IPS-18c (cell line): ENCODE results near the gene ASB1.
"Not testable (repeated sequence)": the region's sequence is repeated elsewhere in the genome, so short reads cannot be mapped to it uniquely, and the experiment has no call there.

Experiments
- H3K4me3 ChIP-seq: 2 replicates; pipeline ENCODE4 v1.7.0; 2013; ENCODE audit warnings: low read depth, mild to moderate bottlenecking, low read length, moderate library complexity; ENCODE audit not compliant: insufficient read depth
- H3K9me3 ChIP-seq: one replicate; pipeline ENCODE4 v1.6.1; 2013; ENCODE audit warnings: mild to moderate bottlenecking, low read length, moderate library complexity; ENCODE audit not compliant: control insufficient read depth, insufficient read depth

ASB1 gene

DNA sequence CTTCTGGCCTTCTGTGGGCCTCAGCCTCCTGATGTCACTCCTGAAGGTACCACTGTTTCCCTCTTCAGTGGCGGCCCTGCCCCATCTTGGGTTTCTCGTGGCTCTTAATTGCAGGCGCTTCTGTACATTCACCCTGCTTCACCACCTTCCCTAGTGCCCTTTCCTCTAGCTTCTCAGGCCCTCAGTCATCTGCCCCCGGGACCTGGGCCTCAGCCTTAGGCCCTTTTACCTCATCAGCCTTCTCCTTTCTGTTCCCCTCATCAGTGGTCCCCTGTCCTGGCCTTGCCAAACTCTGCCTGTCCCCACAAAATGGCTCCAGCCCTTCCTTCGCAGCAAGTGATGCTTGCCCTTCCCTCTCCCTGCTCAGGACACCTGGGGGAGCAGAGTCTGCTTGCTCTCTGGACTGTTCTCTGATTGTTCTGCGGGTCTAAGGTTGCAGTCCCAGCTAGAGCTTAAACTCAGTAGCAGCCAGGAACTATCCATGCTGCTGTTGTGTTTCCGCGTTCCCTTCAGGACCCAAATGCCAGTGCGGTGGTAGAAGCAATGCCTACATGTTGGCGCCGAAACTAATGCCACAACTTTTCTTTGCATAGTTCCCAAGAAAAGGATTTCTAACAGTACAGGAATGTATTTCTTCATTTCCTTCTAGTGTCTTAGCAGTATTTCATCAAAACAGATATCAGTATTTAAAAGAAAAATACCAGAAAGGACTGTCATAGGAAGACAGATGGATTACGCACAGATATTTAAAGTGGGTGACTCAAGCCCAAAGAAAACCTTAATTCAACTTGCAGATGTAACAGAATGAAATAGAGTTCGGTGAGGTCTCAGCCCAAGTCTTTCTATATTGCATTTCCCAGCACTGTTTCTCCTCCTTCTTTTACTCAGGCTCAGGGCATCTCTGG lies 7.5 kb downstream of the ASB1 start:
- no peak overlapping the region for H3K4me3 ChIP-seq

DNA sequence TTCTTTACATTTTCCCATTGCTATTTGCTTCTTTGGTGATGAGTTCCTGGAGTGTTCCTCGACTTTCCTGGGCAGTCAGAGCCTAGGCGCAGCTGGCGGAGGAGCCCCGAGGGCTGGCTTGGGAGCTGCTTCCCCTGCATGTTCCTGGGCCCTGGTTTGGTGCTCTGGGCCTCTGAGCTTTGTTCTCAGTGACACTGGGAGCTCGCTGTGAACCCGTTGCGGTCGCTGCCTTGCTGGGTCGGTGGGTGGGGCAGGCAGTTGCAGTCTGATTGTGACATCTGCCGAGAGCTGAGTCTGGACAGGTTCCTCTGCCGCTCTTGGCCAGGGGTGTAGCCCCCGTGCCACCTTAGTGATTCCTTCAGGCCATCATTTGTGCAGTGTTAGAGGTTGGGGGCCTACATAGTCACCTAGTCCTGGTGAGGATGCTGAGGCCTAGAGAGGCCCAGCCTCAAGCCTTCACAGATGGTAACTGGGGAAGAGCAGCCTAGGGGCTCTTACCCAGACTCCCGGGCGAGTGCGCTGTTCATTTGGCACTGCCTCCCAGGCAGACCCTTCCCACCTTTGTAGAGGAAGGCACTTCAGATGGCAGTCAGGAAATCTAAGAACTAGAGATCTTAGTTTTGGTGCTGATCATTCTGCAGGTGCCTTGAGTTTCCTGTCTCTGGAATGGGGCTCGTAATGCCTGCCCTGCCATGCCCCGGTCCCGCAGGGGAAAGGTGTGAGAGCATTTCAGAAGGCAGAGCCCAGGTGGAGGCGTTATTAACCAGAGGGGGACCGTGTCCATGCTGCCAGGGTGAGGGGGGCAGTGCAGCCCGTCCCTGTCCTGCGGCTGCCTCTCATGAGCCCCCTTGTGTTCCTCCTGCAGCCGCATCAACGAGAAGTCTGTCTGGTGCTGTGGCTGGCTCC lies 8.4 kb downstream of the ASB1 start:
- no peaks in the 10 kb centered on the region for H3K9me3 ChIP-seq
- no peak overlapping the region for H3K4me3 ChIP-seq

More for the DNA sequence above, 7.5 kb downstream of the ASB1 start:
- no peaks in the 10 kb centered on the region for H3K9me3 ChIP-seq

DNA sequence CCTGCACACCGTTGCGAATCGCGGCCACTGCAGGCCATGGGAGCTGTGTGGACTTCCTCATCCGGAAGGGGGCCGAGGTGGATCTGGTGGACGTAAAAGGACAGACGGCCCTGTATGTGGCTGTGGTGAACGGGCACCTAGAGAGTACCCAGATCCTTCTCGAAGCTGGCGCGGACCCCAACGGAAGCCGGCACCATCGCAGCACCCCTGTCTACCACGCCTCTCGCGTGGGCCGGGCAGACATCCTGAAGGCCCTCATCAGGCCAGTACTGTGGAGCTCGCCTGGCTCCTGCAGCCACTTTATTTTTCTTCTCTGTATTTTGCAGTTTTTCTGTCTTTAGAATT lies 9.0 kb downstream of the ASB1 start:
- no peak overlapping the region for H3K4me3 ChIP-seq
- no peaks in the 10 kb centered on the region for H3K9me3 ChIP-seq

DNA sequence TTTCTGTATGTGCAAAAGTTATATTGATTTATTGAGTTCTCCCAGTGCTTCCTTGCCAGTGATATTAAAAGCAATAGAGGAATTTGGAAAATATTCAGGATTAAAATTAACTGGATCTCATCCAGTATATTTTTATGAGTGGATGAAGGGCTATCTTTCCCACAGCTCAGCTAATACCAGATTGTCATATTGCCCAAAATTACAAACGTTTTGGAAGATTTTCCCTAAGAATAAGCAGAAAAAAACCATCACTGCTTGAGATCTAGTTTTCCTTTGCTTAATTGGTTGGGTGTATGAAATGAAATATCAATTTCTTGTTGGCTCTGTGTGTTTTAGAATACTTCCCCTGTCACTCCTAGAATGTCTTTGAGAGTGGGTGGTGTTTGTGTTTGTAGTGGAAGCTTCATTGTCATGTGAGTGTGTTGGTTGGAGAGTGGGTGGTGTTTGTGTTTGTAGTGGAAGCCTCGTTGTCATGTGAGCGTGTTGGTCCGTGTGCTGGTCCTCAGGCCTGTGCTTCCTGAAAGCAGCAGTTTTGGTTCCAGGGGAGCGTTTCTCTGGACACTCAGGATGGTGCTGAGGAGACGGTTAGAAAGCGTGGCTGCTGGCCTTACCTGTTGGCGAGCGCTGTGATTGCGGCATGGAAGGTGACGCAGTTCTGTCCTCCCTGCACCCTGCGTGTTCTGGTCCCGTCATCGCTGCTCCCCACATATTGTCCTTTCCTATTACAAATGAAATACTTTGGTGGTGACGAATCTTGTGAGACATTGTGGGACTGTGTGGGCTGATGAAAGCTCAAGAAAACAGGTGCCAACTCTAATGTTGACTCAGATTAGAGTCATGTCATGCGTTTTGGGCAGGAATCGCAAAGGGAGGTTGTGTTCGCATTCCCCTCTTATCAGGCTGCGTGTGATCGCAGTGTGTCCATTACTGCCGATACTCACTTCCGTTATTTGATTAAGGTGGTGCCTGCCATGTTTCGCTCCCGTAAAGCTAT lies 12.4 kb downstream of the ASB1 start:
- H3K9me3 ChIP-seq, result no peaks in the 10 kb centered on the region
- H3K4me3 ChIP-seq, result no peak overlapping the region

DNA sequence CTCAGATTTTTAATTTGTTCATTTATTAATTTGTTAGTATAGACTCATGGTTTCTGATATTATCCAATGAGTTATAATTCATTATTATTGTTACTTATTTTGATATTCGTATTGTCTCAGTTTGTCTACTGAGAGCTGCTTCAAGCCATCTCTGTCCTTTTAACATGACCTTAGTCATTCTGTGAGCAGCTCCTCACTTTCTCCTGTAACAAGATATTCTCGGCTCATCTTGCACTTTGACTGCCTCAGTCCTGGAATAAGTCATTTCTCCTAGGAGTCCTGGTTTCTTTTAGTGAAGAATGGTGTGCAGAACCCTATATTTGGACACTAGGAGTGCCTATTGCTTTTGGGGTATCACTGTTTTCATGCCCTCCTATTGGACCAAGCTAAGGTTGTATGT lies 13.2 kb downstream of the ASB1 start:
- no peaks in the 10 kb centered on the region for H3K9me3 ChIP-seq
- H3K4me3 ChIP-seq, result no peak overlapping the region

DNA sequence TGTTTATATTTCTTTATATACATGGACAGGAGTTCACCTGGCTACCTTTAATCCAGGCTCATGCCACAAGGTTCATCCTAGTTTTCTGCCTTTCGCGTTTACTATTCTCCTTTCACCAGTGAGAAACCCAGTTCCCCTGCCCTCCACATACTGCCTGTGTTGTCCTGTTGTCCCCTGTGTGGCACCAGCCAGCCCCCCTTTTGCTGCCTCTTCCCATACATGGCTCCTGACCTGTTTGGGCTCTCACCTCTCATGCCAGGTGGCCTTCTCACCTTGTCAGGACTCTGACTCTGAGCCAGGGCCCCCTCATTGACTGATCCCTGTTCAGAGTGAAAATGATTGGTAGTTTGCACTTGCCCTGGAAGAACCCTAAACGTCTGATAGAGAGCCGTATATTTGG lies 13.6 kb downstream of the ASB1 start:
- Histone ChIP-seq H3K9me3 (no peaks in the 10 kb centered on the region), H3K4me3 (no peak overlapping the region)

DNA sequence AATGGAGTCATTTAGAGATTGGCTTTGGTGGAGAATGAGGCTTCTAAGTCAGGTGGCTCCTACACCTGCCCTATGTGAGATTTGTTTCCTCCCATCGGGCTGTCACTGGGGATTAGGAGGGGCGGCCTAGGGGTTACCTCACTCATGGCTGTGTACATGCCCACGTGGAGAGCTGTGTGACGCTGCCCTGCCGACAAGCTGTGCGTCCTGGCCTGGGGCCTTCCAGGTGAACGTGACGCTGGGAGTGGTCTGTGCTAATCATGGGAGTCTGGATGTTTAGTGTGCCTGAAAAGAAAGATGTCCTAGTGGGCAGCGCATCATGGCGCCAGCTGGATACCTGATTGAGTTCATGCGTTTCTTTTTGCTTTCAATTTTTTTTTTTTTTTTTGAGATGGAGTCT lies 14.0 kb downstream of the ASB1 start:
- Histone ChIP-seq H3K4me3 (no peak overlapping the region), H3K9me3 (no peaks in the 10 kb centered on the region)

DNA sequence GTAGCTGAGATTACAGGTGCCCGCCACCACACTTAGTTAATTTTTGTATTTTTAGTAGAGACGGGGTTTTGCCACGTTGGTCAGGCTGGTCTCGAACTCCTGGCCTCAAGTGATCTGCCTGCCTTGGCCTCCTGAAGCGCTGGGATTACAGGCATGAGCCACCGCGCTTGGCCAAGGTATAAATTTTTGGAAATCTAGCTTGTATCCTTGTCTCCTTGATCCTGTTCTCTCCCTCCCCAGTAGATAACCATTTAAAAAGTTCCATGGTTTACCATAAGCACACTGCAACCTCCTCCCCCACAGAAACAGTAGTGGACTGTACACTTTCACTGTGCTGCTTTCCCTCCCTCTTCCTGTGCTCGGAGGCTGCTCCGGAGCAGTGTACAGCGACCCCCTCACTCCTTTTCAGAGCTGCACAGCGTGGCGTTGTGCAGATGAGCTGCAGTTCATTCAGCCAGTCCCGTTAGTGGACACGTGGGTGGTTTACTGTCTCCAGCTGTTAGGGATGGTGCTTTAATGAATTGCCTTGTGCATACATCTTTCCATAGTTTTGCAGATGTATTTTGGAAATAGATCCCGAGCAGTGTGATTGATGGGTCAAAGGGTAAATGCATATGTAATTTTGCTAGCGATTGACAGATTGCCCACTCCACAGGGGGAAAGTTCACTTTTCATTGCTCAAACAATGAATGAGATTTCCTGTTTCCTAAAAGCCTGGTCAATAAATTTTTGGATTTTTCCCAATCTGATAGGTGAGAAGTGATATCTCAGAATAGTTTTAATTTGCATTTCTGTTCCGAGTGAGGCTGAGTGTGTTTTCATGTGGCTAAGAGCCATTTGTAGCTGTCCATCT lies 14.8 kb downstream of the ASB1 start:
- no peak overlapping the region for H3K4me3 ChIP-seq
- H3K9me3 ChIP-seq, result no peaks in the 10 kb centered on the region

DNA sequence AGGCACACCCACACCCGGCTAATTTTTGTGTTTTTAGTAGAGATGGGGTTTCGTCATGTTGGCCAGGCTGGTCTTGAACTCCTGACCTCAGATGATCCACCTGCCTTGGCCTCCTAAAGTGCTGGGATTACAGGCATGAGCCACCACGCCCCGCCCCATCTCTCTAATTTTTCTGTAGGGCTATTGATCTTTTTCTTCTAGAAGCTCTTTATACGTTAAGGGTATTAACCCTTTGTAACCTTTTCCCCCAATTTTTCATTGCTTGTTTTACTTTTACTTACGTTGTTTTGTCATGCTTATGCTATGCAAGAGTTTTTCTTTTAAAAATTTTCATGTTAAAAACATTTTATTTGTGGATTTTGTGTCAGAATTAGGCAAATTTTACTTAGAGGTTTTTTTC lies 15.5 kb downstream of the ASB1 start:
- H3K9me3 ChIP-seq, result not testable (repeated sequence)

DNA sequence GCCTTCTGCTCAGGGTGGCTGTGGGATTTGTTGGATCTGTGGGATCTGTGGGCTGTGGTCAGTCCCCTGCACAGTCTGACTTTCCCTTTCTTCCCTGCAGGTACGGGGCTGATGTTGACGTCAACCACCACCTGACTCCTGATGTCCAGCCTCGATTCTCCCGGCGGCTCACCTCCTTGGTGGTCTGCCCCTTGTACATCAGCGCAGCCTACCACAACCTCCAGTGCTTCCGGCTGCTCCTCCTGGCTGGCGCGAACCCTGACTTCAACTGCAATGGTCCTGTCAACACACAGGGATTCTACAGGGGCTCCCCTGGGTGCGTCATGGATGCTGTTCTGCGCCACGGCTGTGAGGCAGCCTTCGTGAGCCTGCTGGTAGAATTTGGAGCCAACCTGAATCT lies 17.5 kb downstream of the ASB1 start:
- Histone ChIP-seq H3K4me3 (no peak overlapping the region), H3K9me3 (no peaks in the 10 kb centered on the region)

More for the DNA sequence above, 15.5 kb downstream of the ASB1 start:
- H3K4me3 ChIP-seq, result not testable (repeated sequence)

DNA sequence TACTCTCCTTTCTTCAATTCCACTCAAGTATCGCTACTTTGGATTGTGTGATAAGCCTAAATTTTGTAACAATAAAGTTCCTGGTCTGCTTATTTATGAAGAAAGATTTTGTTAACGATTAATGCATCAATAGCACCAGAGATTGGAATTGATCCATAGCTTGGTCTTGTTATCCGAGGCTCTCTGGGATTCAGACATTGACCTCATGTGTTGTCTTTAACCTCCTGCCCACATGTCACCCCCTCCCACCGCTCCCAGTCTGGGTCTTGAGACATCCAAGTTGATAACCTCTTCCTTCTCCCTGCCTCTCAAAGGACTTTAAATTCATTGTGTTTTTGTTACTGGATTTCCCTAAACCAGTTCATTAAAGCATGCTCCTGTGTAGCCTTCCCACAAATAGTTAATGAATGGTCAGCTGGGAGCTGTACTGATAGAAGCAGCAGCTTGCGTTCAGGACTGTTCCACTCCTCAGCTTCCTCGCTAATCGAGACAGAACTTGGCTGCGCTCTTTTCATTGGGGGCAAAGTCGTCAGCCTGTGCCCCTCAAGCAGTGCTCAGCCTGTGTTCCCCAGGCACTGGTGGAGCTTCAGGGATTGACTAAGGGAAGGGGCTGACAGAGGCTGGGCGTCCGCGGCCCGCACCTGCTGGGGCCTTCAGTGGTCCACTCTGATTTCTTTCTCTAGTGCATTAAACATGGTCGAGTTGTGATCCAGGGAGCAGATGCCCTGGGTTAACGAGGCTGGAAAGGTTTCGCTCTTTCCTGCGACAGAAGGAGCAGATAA lies 18.9 kb downstream of the ASB1 start:
- Histone ChIP-seq H3K4me3 (no peak overlapping the region), H3K9me3 (no peaks in the 10 kb centered on the region)

DNA sequence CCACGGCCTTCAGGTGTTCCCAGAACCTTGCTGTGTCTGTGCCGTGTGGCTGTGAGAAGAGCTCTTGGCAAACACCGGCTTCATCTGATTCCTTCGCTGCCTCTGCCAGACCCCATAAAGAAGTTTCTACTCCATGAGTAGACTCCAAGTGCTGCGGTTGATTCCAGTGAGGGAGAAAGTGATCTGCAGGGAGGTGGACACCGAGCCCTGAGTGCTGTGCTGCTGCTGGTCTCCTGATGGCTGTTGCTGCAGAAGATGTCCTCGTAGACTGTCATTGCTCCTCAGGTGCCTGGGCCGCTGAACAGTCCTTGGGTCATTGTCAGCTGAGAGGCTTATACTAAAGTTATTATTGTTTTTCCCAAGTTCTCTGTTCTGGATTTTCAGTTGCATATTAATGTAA lies 19.6 kb downstream of the ASB1 start:
- Histone ChIP-seq H3K9me3 (no peaks in the 10 kb centered on the region), H3K4me3 (no peak overlapping the region)

DNA sequence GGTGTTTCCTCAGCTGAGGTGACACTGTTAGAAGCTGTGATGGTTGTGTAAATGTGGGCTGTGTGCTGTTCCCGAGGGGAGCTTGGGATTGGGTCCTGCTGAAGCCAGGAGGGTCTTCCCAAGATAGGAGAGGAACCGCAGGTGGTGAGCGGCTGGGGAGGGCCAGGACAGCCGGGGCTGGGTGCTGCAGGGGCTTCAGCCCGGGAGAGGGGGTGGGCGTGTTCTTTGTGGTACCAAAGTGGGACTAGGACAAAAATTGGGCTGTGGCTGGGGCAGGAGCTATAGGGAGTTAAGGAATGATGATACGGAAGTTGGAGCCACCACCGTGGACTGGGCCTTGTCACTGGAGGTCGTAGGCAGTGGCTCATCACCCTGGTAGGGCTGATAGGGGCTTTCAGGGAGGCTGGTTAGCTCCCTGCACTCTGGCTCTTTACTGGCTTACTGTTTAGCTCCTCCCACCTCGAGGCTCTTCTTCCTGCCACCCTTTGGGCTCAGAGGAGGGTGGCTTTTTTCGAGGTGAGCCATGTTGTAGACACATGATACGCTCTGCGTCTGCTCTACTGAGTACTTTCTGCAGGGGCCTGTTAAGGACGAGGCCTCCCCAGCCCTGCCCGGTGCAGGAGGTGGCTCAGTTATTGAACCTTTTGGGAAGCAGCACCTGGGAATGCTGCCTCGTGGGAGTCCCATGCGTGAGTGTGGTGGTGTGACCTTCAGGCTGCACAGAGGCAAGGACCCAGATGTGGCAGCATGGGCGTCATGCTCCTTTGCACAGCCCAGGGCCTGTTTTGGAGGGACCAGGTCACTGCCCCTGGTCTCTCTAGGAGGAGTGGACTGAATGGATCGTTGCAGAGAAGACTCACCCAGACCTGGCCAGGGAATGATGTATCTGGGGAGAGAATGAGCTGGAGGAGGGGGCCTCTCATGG lies 21.6 kb downstream of the ASB1 start:
- H3K9me3 ChIP-seq, result no peaks in the 10 kb centered on the region
- no peak overlapping the region for H3K4me3 ChIP-seq

DNA sequence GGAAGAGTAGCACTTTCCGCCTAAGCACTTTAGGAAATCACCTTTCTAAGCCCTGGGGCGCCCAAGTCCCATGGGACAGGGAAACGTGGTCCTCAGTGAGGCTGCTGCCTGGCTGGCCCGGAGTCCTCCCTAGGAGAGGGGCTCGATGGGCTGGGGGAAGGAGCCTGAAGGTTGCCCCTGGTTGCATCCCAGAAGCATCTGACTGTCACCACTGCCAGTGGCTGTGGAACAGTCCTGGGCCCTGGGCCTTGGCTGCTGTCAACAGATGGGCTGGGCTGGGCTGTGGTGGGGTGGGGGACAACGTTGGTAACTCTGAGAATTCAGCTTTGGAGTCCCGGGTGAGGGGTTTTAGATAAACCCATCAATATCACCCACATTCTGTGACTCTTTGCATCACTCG lies 22.5 kb downstream of the ASB1 start:
- Histone ChIP-seq H3K9me3 (no peaks in the 10 kb centered on the region), H3K4me3 (no peak overlapping the region)

DNA sequence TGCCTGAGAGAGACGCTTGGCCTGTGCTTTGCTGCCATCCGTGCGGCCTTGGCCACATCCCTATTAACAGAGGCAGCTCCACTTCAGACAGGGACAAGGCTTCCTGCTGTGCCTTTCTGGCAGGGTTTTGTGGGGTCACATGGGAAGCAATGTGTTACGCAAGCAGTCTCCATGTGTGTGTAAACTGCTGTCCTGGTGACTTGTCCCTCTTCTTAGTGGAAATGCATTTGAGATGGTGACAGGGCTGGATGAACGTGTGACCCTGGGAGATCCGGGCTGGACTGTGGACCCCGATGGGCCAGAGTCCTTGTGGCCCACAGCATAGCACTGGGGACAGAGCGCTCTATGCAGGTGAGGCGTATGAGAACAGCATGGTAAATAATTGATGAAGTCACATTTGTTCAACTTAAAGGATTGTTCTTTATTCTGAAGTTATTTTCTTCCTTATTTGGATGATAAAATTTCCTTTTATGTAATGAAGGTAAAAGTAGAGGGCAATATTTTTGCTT lies 23.2 kb downstream of the ASB1 start:
- no peak overlapping the region for H3K4me3 ChIP-seq
- no peaks in the 10 kb centered on the region for H3K9me3 ChIP-seq
